HEK293 (cell line): ENCODE data around the gene PHF20.

Source experiments
- CTCF ChIA-PET: fragments of 350-600 bp; formaldehyde crosslinking; extraction: SDS; loops from one replicate; lab custom pipeline; 2021; ENCODE audit warnings: antibody characterized with exemption; lab: Yijun Ruan, JAX
- POLR2A ChIA-PET: fragments of 300-600 bp; formaldehyde crosslinking; extraction: SDS; loops from one replicate; lab custom pipeline; 2020; ENCODE audit warnings: antibody characterized with exemption, inconsistent platforms; lab: Yijun Ruan, JAX
- H3K27ac ChIP-seq: fragments of 200-500 bp; sonication (Bioruptor generic); 2 replicates; pipeline ENCODE4 v1.5.1; 2014; ENCODE audit warnings: low read depth, low read length, control low read depth, inconsistent platforms; ENCODE audit errors: extremely low read depth
- H3K36me3 ChIP-seq, 2 experiments: fragments of 200-500 bp in 1 of 2; sonication (Bioruptor generic) in 1 of 2; 1 replicate in 1 of 2; 2 replicates in 1 of 2; pipeline ENCODE4 v1.5.1; 2014 to 2017; ENCODE audit warnings: inconsistent platforms in 2 of 2, low read length in 2 of 2; ENCODE audit not compliant: control insufficient read depth in 2 of 2, insufficient read depth in 1 of 2
- H3K4me1 ChIP-seq: fragments of 200-500 bp; sonication (Bioruptor generic); 2 replicates; pipeline ENCODE4 v1.5.1; 2014; ENCODE audit warnings: mild to moderate bottlenecking, low read length, inconsistent platforms; ENCODE audit not compliant: control insufficient read depth, insufficient read depth
- H3K4me3 ChIP-seq: 2 replicates; pipeline ENCODE4 v1.5.1; 2011; ENCODE audit warnings: low read depth, mild to moderate bottlenecking, control low read depth, low read length, moderate library complexity
- H3K9me3 ChIP-seq: fragments of 200-500 bp; sonication (Bioruptor generic); 2 replicates; pipeline ENCODE4 v1.5.1; 2014; ENCODE audit warnings: low read depth, low read length, inconsistent platforms; ENCODE audit not compliant: control insufficient read depth, insufficient read depth
- GLI2 ChIP-seq: fragments of 450-650 bp; formaldehyde crosslinking; IDR thresholded peaks from 2 replicates; pipeline ENCODE4; 2017; ENCODE audit warnings: missing biosample characterization, missing genetic modification characterization, low read depth, borderline replicate concordance
- GLI4 ChIP-seq: fragments of 450-650 bp; formaldehyde crosslinking; IDR thresholded peaks from 2 replicates; pipeline ENCODE4 v1.5.1; 2016; ENCODE audit warnings: missing biosample characterization, missing genetic modification characterization
- GLIS1 ChIP-seq: fragments of 450-650 bp; formaldehyde crosslinking; IDR thresholded peaks from 2 replicates; pipeline ENCODE4 v1.5.1; 2016; ENCODE audit warnings: missing biosample characterization, missing genetic modification characterization
- MEIS1 ChIP-seq: sonication (generic); formaldehyde crosslinking; IDR thresholded peaks from 2 replicates; pipeline ENCODE4 v1.8.1; 2022; ENCODE audit warnings: missing genetic modification reagents, mild to moderate bottlenecking, borderline replicate concordance
- OSR2 ChIP-seq: fragments of 450-650 bp; formaldehyde crosslinking; IDR thresholded peaks from 2 replicates; pipeline ENCODE4 v1.5.1; 2016; ENCODE audit warnings: missing biosample characterization, missing genetic modification characterization
- PRDM1 ChIP-seq: fragments of 450-650 bp; formaldehyde crosslinking; IDR thresholded peaks from 2 replicates; pipeline ENCODE4; 2016; ENCODE audit warnings: missing biosample characterization, missing genetic modification characterization
- ZBTB17 ChIP-seq: fragments of 450-650 bp; formaldehyde crosslinking; IDR thresholded peaks from 2 replicates; pipeline ENCODE4 v1.5.1; 2016; ENCODE audit warnings: missing biosample characterization, missing genetic modification characterization
- ZBTB48 ChIP-seq: fragments of 450-650 bp; formaldehyde crosslinking; IDR thresholded peaks from 2 replicates; pipeline ENCODE4 v1.5.1; 2016; ENCODE audit warnings: missing biosample characterization, missing genetic modification characterization
- ZFP37 ChIP-seq: fragments of 450-650 bp; formaldehyde crosslinking; IDR thresholded peaks from 2 replicates; pipeline ENCODE4 v1.5.1; 2016; ENCODE audit warnings: missing biosample characterization, missing genetic modification characterization
- ZNF114 ChIP-seq: fragments of 450-650 bp; formaldehyde crosslinking; IDR thresholded peaks from 2 replicates; pipeline ENCODE4 v1.5.0; 2017; ENCODE audit warnings: missing biosample characterization, missing genetic modification characterization
- ZNF221 ChIP-seq: fragments of 450-650 bp; formaldehyde crosslinking; IDR thresholded peaks from 2 replicates; pipeline ENCODE4 v1.5.1; 2017; ENCODE audit warnings: missing biosample characterization, missing genetic modification characterization, borderline replicate concordance
- ZNF248 ChIP-seq: fragments of 450-650 bp; formaldehyde crosslinking; IDR thresholded peaks from 2 replicates; pipeline ENCODE4 v1.5.1; 2017; ENCODE audit warnings: missing biosample characterization, missing genetic modification characterization
- ZNF311 ChIP-seq: fragments of 450-650 bp; formaldehyde crosslinking; IDR thresholded peaks from 2 replicates; pipeline ENCODE4 v1.5.1; 2017; ENCODE audit warnings: missing biosample characterization, missing genetic modification characterization, borderline replicate concordance
- ZNF324 ChIP-seq: fragments of 450-650 bp; formaldehyde crosslinking; IDR thresholded peaks from 2 replicates; pipeline ENCODE4 v1.5.1; 2016; ENCODE audit warnings: missing biosample characterization, missing genetic modification characterization
- ZNF555 ChIP-seq: fragments of 450-650 bp; formaldehyde crosslinking; conservative IDR thresholded peaks from 2 replicates; pipeline ENCODE4 v1.5.1; 2017; ENCODE audit warnings: missing biosample characterization, mild to moderate bottlenecking, missing genetic modification characterization, inconsistent platforms
- ZNF571 ChIP-seq: fragments of 450-650 bp; formaldehyde crosslinking; IDR thresholded peaks from 2 replicates; pipeline ENCODE4 v1.5.0; 2017; ENCODE audit warnings: missing biosample characterization, missing genetic modification characterization
- ZNF654 ChIP-seq: fragments of 450-650 bp; formaldehyde crosslinking; IDR thresholded peaks from 2 replicates; pipeline ENCODE4 v1.5.1; 2016; ENCODE audit warnings: low read depth, missing biosample characterization, missing genetic modification characterization
- ZNF791 ChIP-seq: fragments of 450-650 bp; formaldehyde crosslinking; IDR thresholded peaks from 2 replicates; pipeline ENCODE4 v1.5.1; 2016; ENCODE audit warnings: missing biosample characterization, missing genetic modification characterization
- ZNF830 ChIP-seq: fragments of 450-650 bp; IDR thresholded peaks from 2 replicates; pipeline ENCODE4 v1.5.0; 2018; ENCODE audit warnings: missing biosample characterization, missing genetic modification characterization, low read depth, mild to moderate bottlenecking, moderate library complexity
- TF ChIP-seq, protein P1 (sequence below): fragments of 450-650 bp; formaldehyde crosslinking; IDR thresholded peaks from 2 replicates; pipeline ENCODE4 v1.5.1; 2016; ENCODE audit warnings: missing biosample characterization, missing genetic modification characterization, low read depth
- TF ChIP-seq, protein P2 (sequence below): fragments of 450-650 bp; formaldehyde crosslinking; IDR thresholded peaks from 2 replicates; pipeline ENCODE4 v1.5.1; 2017; ENCODE audit warnings: missing biosample characterization, missing genetic modification characterization
- TF ChIP-seq, protein P3 (sequence below): fragments of 450-650 bp; formaldehyde crosslinking; IDR thresholded peaks from 2 replicates; pipeline ENCODE4 v1.5.0; 2017; ENCODE audit warnings: missing biosample characterization, missing genetic modification characterization, borderline replicate concordance
- TF ChIP-seq, protein P4 (sequence below): fragments of 450-650 bp; formaldehyde crosslinking; IDR thresholded peaks from 2 replicates; pipeline ENCODE4 v1.5.1; 2017; ENCODE audit warnings: missing biosample characterization, missing genetic modification characterization
- TF ChIP-seq, protein P5 (sequence below): fragments of 450-650 bp; formaldehyde crosslinking; IDR thresholded peaks from 2 replicates; pipeline ENCODE4 v1.5.1; 2016; ENCODE audit warnings: missing biosample characterization, missing genetic modification characterization

The PHF20 gene

DNA sequence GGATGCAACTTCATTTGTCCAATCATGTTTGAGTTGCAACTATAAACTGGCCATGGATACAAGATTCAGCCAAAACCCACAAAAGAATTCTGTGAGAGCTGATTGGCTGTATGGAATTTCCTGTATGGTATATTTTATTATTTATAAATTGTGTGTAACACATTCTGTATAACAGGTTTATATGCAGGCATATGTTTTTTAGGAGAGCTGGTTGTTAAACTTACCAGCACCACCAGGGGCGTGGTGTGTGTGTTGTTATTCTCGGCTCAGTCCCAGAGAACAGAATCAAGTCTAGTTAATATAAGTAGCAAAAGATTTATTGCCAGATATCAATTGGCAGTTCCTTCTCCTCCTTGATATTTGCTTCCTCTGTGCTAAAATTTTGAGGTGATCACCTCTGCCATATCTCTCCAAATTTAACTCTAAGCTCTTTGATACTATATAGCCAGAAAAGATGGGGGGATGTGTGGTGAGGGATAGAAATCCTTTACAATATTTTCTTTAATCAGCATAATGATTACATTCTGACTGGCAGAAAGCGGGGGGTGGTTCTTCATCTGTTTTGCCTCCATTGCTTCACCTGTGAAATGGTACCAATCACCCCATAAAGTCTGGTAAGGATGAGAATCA, 219.4 kb downstream of the PHF20 start:
- Histone ChIP-seq H3K36me3 (no peaks in the 10 kb centered on the region), H3K27ac (no peak overlapping the region), H3K9me3 (no peaks in the 10 kb centered on the region), H3K4me1 (no peaks in the 10 kb centered on the region), H3K4me3 (no peak overlapping the region)
- TF ChIP-seq ZNF248 (tag by site-specific recombination) (no peak), ZNF830 (no peak), ZNF221 (tag by site-specific recombination) (no peak), ZNF571 (tag by site-specific recombination) (no peak), ZNF324 (tag by site-specific recombination) (no peak), ZNF791 (tag by site-specific recombination) (no peak), GLIS1 (tag by site-specific recombination) (no peak)
- TF ChIP-seq, protein P1, sequence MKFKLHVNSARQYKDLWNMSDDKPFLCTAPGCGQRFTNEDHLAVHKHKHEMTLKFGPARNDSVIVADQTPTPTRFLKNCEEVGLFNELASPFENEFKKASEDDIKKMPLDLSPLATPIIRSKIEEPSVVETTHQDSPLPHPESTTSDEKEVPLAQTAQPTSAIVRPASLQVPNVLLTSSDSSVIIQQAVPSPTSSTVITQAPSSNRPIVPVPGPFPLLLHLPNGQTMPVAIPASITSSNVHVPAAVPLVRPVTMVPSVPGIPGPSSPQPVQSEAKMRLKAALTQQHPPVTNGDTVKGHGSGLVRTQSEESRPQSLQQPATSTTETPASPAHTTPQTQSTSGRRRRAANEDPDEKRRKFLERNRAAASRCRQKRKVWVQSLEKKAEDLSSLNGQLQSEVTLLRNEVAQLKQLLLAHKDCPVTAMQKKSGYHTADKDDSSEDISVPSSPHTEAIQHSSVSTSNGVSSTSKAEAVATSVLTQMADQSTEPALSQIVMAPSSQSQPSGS (tag by site-specific recombination): no peak
- TF ChIP-seq, protein P2, sequence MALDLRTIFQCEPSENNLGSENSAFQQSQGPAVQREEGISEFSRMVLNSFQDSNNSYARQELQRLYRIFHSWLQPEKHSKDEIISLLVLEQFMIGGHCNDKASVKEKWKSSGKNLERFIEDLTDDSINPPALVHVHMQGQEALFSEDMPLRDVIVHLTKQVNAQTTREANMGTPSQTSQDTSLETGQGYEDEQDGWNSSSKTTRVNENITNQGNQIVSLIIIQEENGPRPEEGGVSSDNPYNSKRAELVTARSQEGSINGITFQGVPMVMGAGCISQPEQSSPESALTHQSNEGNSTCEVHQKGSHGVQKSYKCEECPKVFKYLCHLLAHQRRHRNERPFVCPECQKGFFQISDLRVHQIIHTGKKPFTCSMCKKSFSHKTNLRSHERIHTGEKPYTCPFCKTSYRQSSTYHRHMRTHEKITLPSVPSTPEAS (tag by site-specific recombination): no peak
- POLR2A ChIA-PET: no interaction called here
- CTCF ChIA-PET: interaction anchor here (0.5 to 9.2 kb wide), 21 partner anchors 8 to 892 kb away, joined by 3 to 308 read pairs (median 5); partner anchors contain the start of genes CNBD2 and SCAND1

DNA sequence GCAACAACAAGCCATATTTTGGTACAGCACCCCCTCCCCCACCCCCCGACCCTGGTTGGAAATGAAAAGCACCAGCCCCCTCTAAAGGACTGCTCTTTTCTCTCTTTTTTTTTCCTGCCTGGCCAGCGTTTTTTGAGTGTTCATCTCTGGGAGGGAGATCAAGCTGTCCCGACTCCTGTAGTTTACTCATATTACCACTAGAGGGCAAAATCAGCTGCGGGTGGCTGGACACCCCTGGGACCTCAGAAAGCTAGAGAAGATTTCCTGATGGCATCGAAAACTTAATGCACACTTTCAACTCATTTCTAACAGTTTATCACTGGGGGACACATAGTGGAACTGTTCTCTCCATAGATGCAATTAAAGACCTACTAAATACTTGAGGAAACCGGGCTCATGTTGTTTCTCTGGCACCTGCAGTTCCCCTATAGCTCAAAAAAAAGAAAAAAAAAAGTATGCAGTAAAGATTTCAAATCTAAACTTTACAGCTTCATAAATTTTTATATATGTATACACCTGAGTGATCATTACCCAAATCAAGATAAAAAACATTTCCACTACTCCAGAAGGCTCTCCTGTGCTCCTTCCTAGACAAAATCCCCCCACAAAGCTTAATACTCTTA, 221.0 kb downstream of the PHF20 start:
- Histone ChIP-seq H3K4me1 (no peaks in the 10 kb centered on the region), H3K9me3 (no peaks in the 10 kb centered on the region), H3K36me3 (no peaks in the 10 kb centered on the region), H3K27ac (no peak overlapping the region), H3K4me3 (no peak overlapping the region)
- POLR2A ChIA-PET: interaction anchor here (0.6 to 1.9 kb wide), 6 partner anchors 16 to 251 kb away, joined by 3 to 8 read pairs (median 6); partner anchors contain the start of genes RBM39 and SCAND1
- CTCF ChIA-PET: interaction anchor here (0.7 to 9.2 kb wide), 44 partner anchors 11 to 560 kb away, joined by 3 to 308 read pairs (median 5); partner anchors contain the start of genes CEP250, CNBD2 and SCAND1
- no peak for TF ChIP-seq ZNF555 (tag by site-specific recombination)
- TF ChIP-seq PRDM1: peak; percentile 75
- TF ChIP-seq ZNF830: no peak
- TF ChIP-seq, protein P3, sequence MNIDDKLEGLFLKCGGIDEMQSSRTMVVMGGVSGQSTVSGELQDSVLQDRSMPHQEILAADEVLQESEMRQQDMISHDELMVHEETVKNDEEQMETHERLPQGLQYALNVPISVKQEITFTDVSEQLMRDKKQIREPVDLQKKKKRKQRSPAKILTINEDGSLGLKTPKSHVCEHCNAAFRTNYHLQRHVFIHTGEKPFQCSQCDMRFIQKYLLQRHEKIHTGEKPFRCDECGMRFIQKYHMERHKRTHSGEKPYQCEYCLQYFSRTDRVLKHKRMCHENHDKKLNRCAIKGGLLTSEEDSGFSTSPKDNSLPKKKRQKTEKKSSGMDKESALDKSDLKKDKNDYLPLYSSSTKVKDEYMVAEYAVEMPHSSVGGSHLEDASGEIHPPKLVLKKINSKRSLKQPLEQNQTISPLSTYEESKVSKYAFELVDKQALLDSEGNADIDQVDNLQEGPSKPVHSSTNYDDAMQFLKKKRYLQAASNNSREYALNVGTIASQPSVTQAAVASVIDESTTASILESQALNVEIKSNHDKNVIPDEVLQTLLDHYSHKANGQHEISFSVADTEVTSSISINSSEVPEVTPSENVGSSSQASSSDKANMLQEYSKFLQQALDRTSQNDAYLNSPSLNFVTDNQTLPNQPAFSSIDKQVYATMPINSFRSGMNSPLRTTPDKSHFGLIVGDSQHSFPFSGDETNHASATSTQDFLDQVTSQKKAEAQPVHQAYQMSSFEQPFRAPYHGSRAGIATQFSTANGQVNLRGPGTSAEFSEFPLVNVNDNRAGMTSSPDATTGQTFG (tag by site-specific recombination): no peak
- TF ChIP-seq, protein P4, sequence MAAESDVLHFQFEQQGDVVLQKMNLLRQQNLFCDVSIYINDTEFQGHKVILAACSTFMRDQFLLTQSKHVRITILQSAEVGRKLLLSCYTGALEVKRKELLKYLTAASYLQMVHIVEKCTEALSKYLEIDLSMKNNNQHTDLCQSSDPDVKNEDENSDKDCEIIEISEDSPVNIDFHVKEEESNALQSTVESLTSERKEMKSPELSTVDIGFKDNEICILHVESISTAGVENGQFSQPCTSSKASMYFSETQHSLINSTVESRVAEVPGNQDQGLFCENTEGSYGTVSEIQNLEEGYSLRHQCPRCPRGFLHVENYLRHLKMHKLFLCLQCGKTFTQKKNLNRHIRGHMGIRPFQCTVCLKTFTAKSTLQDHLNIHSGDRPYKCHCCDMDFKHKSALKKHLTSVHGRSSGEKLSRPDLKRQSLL (tag by site-specific recombination): no peak
- no peak for TF ChIP-seq ZNF114 (tag by site-specific recombination)
- no peak for TF ChIP-seq OSR2
- TF ChIP-seq ZFP37 (tag by site-specific recombination): no peak
- TF ChIP-seq GLI2 (tag by site-specific recombination): no peak
- TF ChIP-seq ZNF654 (tag by site-specific recombination): peak; percentile 64
- no peak for TF ChIP-seq GLI4 (tag by site-specific recombination)
- TF ChIP-seq, protein P5, sequence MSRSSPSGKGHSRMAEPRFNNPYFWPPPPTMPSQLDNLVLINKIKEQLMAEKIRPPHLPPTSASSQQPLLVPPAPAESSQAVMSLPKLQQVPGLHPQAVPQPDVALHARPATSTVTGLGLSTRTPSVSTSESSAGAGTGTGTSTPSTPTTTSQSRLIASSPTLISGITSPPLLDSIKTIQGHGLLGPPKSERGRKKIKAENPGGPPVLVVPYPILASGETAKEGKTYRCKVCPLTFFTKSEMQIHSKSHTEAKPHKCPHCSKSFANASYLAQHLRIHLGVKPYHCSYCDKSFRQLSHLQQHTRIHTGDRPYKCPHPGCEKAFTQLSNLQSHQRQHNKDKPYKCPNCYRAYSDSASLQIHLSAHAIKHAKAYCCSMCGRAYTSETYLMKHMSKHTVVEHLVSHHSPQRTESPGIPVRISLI: peak; percentile 56; the same call in 1 of the 2 replicates
- no peak for TF ChIP-seq MEIS1 (CRISPR knock-in tag)
- TF ChIP-seq ZBTB48 (tag by site-specific recombination): no peak
- no peak for TF ChIP-seq ZNF571 (tag by site-specific recombination)
- TF ChIP-seq ZBTB17: peak; percentile 41; the same call in 1 of the 2 replicates
- no peak for TF ChIP-seq ZNF311 (tag by site-specific recombination)
